H9 (cell line): ENCODE measurements around the gene DENND4A. TPM values are rescaled to one million over a fixed set of nuclear protein-coding genes. Genes with fewer than 3 reads are reported as not detected.

ENCODE experiments used
- DNase-seq: peaks from one replicate; pipeline ENCODE4 v3.0.0-alpha.2; 2017
- H2AFZ ChIP-seq: one replicate; pipeline ENCODE4 v1.6.1; 2013; ENCODE audit warnings: mild to moderate bottlenecking, low read length, control low read depth, moderate library complexity
- H2AK5ac ChIP-seq: 2 replicates; pipeline ENCODE4 v1.6.1; 2013; ENCODE audit warnings: low read length, control low read depth, mixed read lengths; ENCODE audit not compliant: insufficient read length
- H2BK120ac ChIP-seq: one replicate; pipeline ENCODE4 v1.6.1; 2013; ENCODE audit warnings: low read depth, mild to moderate bottlenecking, low read length, control low read depth, inconsistent platforms; ENCODE audit not compliant: poor library complexity, severe bottlenecking
- H2BK12ac ChIP-seq: 2 replicates; pipeline ENCODE4 v1.6.1; 2013; ENCODE audit warnings: low read length, control low read depth, mixed read lengths, low read depth; ENCODE audit not compliant: insufficient read length
- H2BK15ac ChIP-seq: 2 replicates; pipeline ENCODE4 v1.6.1; 2013; ENCODE audit warnings: low read depth, low read length, control low read depth
- H2BK20ac ChIP-seq: one replicate; pipeline ENCODE4 v1.6.1; 2013; ENCODE audit warnings: low read depth, mild to moderate bottlenecking, low read length, control low read depth, inconsistent platforms; ENCODE audit not compliant: poor library complexity, severe bottlenecking
- H2BK5ac ChIP-seq: 2 replicates; pipeline ENCODE4 v1.6.1; 2013; ENCODE audit warnings: low read length, control low read depth, mixed read lengths; ENCODE audit not compliant: insufficient read length
- H3K14ac ChIP-seq: 2 replicates; pipeline ENCODE4 v1.6.1; 2013; ENCODE audit warnings: low read length, control low read depth; ENCODE audit not compliant: insufficient read depth
- H3K18ac ChIP-seq: 2 replicates; pipeline ENCODE4 v1.6.1; 2013; ENCODE audit warnings: low read depth, mild to moderate bottlenecking, mixed read lengths, low read length, control low read depth; ENCODE audit not compliant: insufficient read length
- H3K23ac ChIP-seq: 2 replicates; pipeline ENCODE4 v1.6.1; 2013; ENCODE audit warnings: low read length, control low read depth, mixed read lengths, low read depth; ENCODE audit not compliant: insufficient read length
- H3K23me2 ChIP-seq: 2 replicates; pipeline ENCODE4 v1.6.1; 2013; ENCODE audit warnings: low read depth, mild to moderate bottlenecking, mixed read lengths, low read length, control low read depth; ENCODE audit not compliant: insufficient read length, poor library complexity, severe bottlenecking
- H3K27ac ChIP-seq: 2 replicates; pipeline ENCODE4 v1.5.1; 2013; ENCODE audit warnings: low read length, control low read depth, mixed read lengths, low read depth; ENCODE audit not compliant: insufficient read length
- H3K27me3 ChIP-seq: 2 replicates; pipeline ENCODE4 v1.6.1; 2013; ENCODE audit warnings: low read length, control low read depth, inconsistent platforms; ENCODE audit not compliant: insufficient read depth
- H3K4ac ChIP-seq: 2 replicates; pipeline ENCODE4 v1.6.1; 2013; ENCODE audit warnings: low read depth, mild to moderate bottlenecking, control low read depth, inconsistent platforms, low read length, moderate library complexity
- H3K4me1 ChIP-seq: 2 replicates; pipeline ENCODE4 v1.6.1; 2013; ENCODE audit warnings: low read length, control low read depth, inconsistent platforms; ENCODE audit not compliant: insufficient read depth
- H3K4me2 ChIP-seq: 2 replicates; pipeline ENCODE4 v1.6.1; 2013; ENCODE audit warnings: low read length, control low read depth, mixed read lengths; ENCODE audit not compliant: insufficient read length, insufficient read depth
- H3K56ac ChIP-seq: 2 replicates; pipeline ENCODE4 v1.6.1; 2013; ENCODE audit warnings: low read depth, mild to moderate bottlenecking, mixed read lengths, low read length, control low read depth; ENCODE audit not compliant: insufficient read length
- H3K79me1 ChIP-seq: 2 replicates; pipeline ENCODE4 v1.6.1; 2013; ENCODE audit warnings: low read depth, mild to moderate bottlenecking, moderate library complexity, low read length, control low read depth, inconsistent platforms; ENCODE audit not compliant: insufficient read depth, poor library complexity, severe bottlenecking
- H3K79me2 ChIP-seq: 2 replicates; pipeline ENCODE4 v1.6.1; 2013; ENCODE audit warnings: low read length, control low read depth, inconsistent platforms; ENCODE audit not compliant: insufficient read depth
- H3K9ac ChIP-seq: 2 replicates; pipeline ENCODE4 v1.6.1; 2013; ENCODE audit warnings: low read length, control low read depth, mixed read lengths; ENCODE audit not compliant: insufficient read length; ENCODE audit errors: extremely low read depth
- H3K9me3 ChIP-seq: one replicate; pipeline ENCODE4 v1.6.1; 2013; ENCODE audit warnings: low read depth, low read length, inconsistent platforms; ENCODE audit not compliant: control insufficient read depth
- H3T11ph ChIP-seq: one replicate; pipeline ENCODE4 v1.6.1; 2013; ENCODE audit warnings: mild to moderate bottlenecking, low read length, control low read depth, inconsistent platforms
- H4K20me1 ChIP-seq: one replicate; pipeline ENCODE4 v1.6.1; 2013; ENCODE audit not compliant: control insufficient read depth, insufficient read length, insufficient read depth
- H4K5ac ChIP-seq: 2 replicates; pipeline ENCODE4 v1.6.1; 2013; ENCODE audit warnings: low read depth, mild to moderate bottlenecking, mixed read lengths, low read length, control low read depth; ENCODE audit not compliant: insufficient read length
- H4K8ac ChIP-seq: replicated peaks from 2 replicates; pipeline ENCODE4 v1.6.1; 2013; ENCODE audit warnings: low read length, control low read depth, mixed read lengths, low read depth; ENCODE audit not compliant: insufficient read length
- H4K91ac ChIP-seq: 2 replicates; pipeline ENCODE4 v1.6.1; 2013; ENCODE audit warnings: low read depth, mild to moderate bottlenecking, moderate library complexity, mixed read lengths, low read length, control low read depth; ENCODE audit not compliant: insufficient read length
- H3K27ac Mint-ChIP-seq, 3 experiments: 2 replicates in 2 of 3; 3 replicates in 1 of 3; pipeline ENCODE4 v1.8.0; 2020 to 2021; ENCODE audit warnings: mixed read lengths in 3 of 3, mild to moderate bottlenecking in 1 of 3, moderate library complexity in 1 of 3
- H3K27me3 Mint-ChIP-seq: 2 replicates; pipeline ENCODE4 v1.8.0; 2021; ENCODE audit warnings: low read depth, mild to moderate bottlenecking, moderate library complexity, mixed read lengths
- H3K36me3 Mint-ChIP-seq, 3 experiments: 2 replicates in 2 of 3; 3 replicates in 1 of 3; pipeline ENCODE4 v1.8.0; 2020 to 2021; ENCODE audit warnings: low read depth in 3 of 3, mixed read lengths in 3 of 3; ENCODE audit not compliant: insufficient read depth in 1 of 3
- H3K4me1 Mint-ChIP-seq, 2 experiments: 2 replicates each; pipeline ENCODE4 v1.8.0; 2020; ENCODE audit warnings: mixed read lengths in 2 of 2
- H3K4me3 Mint-ChIP-seq, 2 experiments: 2 replicates in 1 of 2; 3 replicates in 1 of 2; pipeline ENCODE4 v1.8.0; 2020 to 2021; ENCODE audit warnings: mild to moderate bottlenecking in 2 of 2, mixed read lengths in 2 of 2, moderate library complexity in 1 of 2
- H3K9me3 Mint-ChIP-seq, 2 experiments: 2 replicates in 1 of 2; 3 replicates in 1 of 2; pipeline ENCODE4 v1.8.0; 2020; ENCODE audit warnings: mild to moderate bottlenecking in 2 of 2, mixed read lengths in 2 of 2, moderate library complexity in 1 of 2
- WGBS: extraction: QIAGEN DNeasy Blood & Tissue Kit; methylation state at CpG from one replicate; pipeline ENCODE4 v1.1.7; 2013; ENCODE audit warnings: missing lambda C conversion rate, low lambda C conversion rate, mixed read lengths; ENCODE audit not compliant: insufficient read length; ENCODE audit errors: extremely low coverage; 5-methylcytosine and 5-hydroxymethylcytosine counted together
- total RNA-seq: library from RNA; stranded (reverse); gene quantifications from 2 replicates; pipeline ENCODE4 v1.2.1, GENCODE V29; 2021
- TF ChIP-seq, protein P1 (sequence below): fragments of 200-600 bp; sonication (generic); conservative IDR thresholded peaks from 3 replicates; pipeline ENCODE4 v1.8.0; 2021; ENCODE audit warnings: antibody characterized with exemption, mild to moderate bottlenecking

Gene DENND4A
- total RNA-seq, 1 experiment from 2014 or later = 4.7 TPM

DNA sequence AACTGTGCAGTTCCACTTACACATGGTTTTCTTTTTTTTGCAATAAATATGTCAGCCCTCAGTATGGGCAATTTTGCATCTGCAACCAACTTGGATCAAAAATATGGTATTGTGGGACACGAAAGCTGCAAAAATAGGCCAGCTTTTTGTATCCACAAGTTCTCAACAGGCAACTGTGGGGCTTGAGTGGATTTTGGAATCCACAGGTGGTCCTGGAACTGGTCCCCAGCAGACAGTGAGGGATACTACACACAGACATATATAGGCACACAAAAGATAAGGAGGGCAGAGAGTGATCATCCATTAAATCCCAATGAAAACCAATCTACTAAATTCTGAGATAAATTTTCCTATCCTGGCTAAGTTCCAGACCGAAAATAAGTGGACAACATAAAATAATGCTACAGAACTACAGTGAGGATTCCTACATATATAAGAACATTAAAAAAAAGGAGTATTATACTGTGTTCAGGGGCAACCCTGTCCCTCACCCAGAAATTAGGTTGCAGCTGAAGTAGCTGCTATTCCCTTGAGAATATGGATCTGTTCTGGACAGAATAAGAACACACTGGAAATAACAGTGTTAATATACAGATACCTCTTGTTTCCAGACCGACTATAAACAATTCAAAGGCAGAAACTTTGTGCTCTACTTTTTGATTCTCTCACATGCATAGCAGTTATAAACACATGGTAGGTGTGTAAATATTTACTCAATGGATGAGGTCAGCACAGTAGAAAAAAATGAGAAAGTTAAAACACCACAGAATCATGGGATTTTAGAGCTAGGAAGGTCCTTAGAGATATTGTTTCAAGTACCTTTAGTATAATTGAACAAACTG, 25.4 kb downstream of the DENND4A start:
- Histone ChIP-seq H2BK12ac (no peak overlapping the region), H2BK5ac (no peak overlapping the region), H3K14ac (no peak overlapping the region), H3K23me2 (no peaks in the 10 kb centered on the region), H3T11ph (no peak overlapping the region), H4K91ac (no peak overlapping the region), H4K8ac (no peak overlapping the region), H3K9me3 (no peaks in the 10 kb centered on the region), H2BK15ac (no peak overlapping the region), H3K4me2 (no peak overlapping the region), H3K79me2 (no peaks in the 10 kb centered on the region), H2AFZ (no peak overlapping the region), H3K79me1 (no peaks in the 10 kb centered on the region), H3K27me3 (no peaks in the 10 kb centered on the region), H3K56ac (no peak overlapping the region), H3K23ac (no peak overlapping the region), H3K27ac (no peak overlapping the region), H4K5ac (no peak overlapping the region), H2BK120ac (no peak overlapping the region), H3K4ac (no peak overlapping the region), H3K4me1 (no peaks in the 10 kb centered on the region), H3K9ac (no peak overlapping the region), H3K18ac (no peak overlapping the region), H2AK5ac (no peak overlapping the region), H4K20me1 (no peaks in the 10 kb centered on the region), H2BK20ac (no peak overlapping the region)
- no peak for DNase-seq
- H3K4me3 Mint-ChIP-seq = no peak overlapping the region
- no CpG with 5 or more reads among the region's 3 CpGs for WGBS
- TF ChIP-seq, protein P1, sequence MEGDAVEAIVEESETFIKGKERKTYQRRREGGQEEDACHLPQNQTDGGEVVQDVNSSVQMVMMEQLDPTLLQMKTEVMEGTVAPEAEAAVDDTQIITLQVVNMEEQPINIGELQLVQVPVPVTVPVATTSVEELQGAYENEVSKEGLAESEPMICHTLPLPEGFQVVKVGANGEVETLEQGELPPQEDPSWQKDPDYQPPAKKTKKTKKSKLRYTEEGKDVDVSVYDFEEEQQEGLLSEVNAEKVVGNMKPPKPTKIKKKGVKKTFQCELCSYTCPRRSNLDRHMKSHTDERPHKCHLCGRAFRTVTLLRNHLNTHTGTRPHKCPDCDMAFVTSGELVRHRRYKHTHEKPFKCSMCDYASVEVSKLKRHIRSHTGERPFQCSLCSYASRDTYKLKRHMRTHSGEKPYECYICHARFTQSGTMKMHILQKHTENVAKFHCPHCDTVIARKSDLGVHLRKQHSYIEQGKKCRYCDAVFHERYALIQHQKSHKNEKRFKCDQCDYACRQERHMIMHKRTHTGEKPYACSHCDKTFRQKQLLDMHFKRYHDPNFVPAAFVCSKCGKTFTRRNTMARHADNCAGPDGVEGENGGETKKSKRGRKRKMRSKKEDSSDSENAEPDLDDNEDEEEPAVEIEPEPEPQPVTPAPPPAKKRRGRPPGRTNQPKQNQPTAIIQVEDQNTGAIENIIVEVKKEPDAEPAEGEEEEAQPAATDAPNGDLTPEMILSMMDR = no peak
- no peaks in the 10 kb centered on the region for H3K36me3 Mint-ChIP-seq
- no peak overlapping the region; a peak in 1 of 7 replicates for H3K27ac Mint-ChIP-seq
- H3K4me1 Mint-ChIP-seq = peaks cover 9 to 13% of the 10 kb centered on the region in 2 experiments
- no peaks in the 10 kb centered on the region for H3K9me3 Mint-ChIP-seq
- H3K27me3 Mint-ChIP-seq = no peaks in the 10 kb centered on the region
